Measurements from ENCODE around the gene C19orf67.
"Not testable (repeated sequence)": the region's sequence is repeated elsewhere in the genome, so short reads cannot be mapped to it uniquely, and the experiment has no call there.

The C19orf67 gene

DNA sequence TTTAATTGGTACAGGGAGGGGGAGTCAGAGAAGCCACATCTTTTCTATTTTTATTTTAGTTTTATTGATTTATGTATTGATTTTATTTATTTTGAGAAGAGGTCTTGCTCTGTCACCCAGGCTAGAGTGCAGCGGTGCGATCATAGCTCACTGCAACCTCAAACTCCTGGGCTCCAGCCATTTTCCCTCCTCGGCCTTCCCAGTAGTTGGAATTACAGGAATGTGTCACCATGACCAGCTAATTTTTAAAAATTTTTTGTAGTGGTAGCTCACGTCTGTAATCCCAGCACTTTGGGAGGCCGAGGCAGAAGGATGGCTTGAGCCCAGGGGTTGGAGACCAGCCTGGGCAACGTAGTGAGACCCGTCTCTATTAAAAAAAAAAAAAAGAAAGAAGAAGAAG is 49.9 kb downstream of the C19orf67 start:
- no peak for DNase-seq (ENCODE audit: low read depth)
- TF ChIP-seq, protein P1, sequence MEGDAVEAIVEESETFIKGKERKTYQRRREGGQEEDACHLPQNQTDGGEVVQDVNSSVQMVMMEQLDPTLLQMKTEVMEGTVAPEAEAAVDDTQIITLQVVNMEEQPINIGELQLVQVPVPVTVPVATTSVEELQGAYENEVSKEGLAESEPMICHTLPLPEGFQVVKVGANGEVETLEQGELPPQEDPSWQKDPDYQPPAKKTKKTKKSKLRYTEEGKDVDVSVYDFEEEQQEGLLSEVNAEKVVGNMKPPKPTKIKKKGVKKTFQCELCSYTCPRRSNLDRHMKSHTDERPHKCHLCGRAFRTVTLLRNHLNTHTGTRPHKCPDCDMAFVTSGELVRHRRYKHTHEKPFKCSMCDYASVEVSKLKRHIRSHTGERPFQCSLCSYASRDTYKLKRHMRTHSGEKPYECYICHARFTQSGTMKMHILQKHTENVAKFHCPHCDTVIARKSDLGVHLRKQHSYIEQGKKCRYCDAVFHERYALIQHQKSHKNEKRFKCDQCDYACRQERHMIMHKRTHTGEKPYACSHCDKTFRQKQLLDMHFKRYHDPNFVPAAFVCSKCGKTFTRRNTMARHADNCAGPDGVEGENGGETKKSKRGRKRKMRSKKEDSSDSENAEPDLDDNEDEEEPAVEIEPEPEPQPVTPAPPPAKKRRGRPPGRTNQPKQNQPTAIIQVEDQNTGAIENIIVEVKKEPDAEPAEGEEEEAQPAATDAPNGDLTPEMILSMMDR (IDR thresholded peaks at IDR 0.05; ENCODE audit: low read length, missing control alignments): no peak
- H3K4me3 ChIP-seq (replicated peaks; ENCODE audit: low read depth, low read length): no peak overlapping the region

DNA sequence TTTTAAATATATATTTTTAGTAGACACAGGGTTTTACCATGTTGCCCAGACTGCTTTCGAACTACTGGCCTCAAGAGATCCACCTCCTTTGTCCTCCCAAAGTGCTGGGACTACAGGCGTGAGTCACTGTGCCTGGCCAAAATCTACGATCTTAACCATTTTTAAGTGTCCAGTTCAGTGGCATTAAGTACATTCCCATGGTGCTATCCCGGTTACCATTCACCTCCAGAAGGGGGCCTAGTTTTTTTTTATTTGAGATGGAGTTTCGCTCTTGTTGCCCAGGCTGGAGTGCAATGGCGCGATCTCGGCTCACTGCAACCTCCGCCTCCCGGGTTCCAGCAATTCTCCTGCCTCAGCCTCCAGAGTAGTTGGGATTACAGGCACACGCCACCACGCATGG is 50.4 kb downstream of the C19orf67 start:
- not testable (repeated sequence) for H3K4me3 ChIP-seq (replicated peaks; ENCODE audit: low read depth, low read length); DNase-seq (ENCODE audit: low read depth)

DNA sequence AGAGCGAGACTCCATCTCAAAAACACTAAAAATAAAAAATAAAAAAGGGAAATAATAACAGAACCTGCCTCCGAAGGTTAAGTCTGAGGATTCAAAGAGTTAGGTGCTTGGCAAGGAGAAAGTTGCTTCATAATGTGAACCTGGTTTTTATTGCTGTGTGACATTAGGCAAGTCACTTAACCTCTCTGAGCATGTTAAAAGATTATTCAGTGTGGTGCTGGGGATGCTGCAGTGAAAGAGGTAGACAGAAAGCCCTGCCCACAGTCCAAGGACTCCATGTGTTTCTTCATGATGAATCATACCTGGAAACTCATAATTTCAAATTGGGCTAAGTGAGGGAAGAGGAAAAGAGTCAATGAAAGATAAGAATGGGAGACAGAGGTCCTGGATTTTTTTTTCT is 51.6 kb downstream of the C19orf67 start:
- TF ChIP-seq, protein P1 (IDR thresholded peaks at IDR 0.05; ENCODE audit: low read length, missing control alignments): no peak
- DNase-seq (ENCODE audit: low read depth): no peak
- no peak overlapping the region for H3K4me3 ChIP-seq (replicated peaks; ENCODE audit: low read depth, low read length)

DNA sequence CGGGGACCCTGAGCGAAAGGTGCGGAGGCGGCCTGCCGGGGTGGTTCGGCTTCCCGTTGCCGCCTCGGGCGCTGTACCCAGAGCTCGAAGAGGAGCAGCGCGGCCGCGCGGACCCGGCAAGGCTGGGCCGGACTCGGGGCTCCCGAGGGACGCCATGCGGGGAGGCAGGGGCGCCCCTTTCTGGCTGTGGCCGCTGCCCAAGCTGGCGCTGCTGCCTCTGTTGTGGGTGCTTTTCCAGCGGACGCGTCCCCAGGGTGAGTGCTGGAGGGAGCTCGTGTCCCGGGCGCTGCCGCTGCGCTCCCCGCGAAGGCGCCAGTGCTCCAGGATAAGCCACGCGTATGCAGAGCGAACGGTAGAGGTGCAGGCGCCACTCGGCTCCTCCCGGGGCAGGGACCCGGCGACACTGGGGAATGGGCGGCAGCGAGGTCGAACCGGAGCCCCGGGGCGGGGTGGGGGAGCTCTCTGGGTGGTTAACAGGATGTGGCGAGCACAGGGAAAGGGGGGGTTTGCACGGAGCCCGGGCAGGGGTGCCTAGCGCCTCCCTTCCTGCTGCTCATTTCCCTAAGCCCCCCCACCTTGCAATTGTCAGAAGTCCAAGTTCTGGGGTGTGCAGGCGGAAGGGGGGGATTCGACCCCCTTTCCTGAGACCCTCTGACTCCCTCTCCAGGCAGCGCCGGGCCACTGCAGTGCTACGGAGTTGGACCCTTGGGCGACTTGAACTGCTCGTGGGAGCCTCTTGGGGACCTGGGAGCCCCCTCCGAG is 53.7 kb downstream of the C19orf67 start, which contains the start of gene IL27RA:
IL27RA (plus strand) TSS at position 44 of the 762 bp plus-strand sequence; CDS start at position 155, 111 bp downstream.
- TF ChIP-seq, protein P1 (IDR thresholded peaks at IDR 0.05; ENCODE audit: low read length, missing control alignments): peak; percentile 72
- peak; percentile 44 for DNase-seq (ENCODE audit: low read depth)
- peak within 1 kb of the TSS; percentile 68 for H3K4me3 ChIP-seq (replicated peaks; ENCODE audit: low read depth, low read length)

Data from fibroblast of pulmonary artery (primary cell).